ENCODE measurements around the gene TAS2R5.
"Not testable (repeated sequence)": the region's sequence is repeated elsewhere in the genome, so short reads cannot be mapped to it uniquely, and the experiment has no call there.

TAS2R5 gene

DNA sequence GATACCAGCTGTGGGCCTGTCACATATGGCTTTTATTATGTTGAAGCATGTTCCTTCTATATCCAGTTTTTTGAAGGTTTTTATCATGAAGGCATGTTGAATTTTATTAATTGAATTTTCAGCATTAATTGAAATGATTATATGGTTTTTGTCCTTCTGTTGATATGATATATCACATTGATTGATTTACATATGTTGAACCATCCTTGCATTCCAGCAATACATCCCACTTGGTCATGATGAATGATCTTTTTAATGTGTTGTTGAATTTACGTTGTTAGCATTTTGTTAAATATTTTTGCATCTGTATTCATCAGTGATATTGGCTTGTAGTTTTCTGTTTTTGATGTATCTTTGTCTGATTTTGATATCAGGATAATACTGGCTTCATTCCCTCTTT is 30.1 kb downstream of the TAS2R5 start:
- H3K9me3 ChIP-seq (ENCODE audit: low read length) = no peaks in the 10 kb centered on the region
- H3K4me2 ChIP-seq (ENCODE audit: low read length) = no peak overlapping the region
- H3K27me3 ChIP-seq (ENCODE audit: insufficient read depth, low read length) = no peaks in the 10 kb centered on the region
- no peak overlapping the region for H3K4me3 ChIP-seq (ENCODE audit: low read depth, low read length, poor library complexity, severe bottlenecking)
- no peak overlapping the region for H3K27ac ChIP-seq (ENCODE audit: low read depth, low read length, poor library complexity, severe bottlenecking)
- no peaks in the 10 kb centered on the region for H3K4me1 ChIP-seq (ENCODE audit: insufficient read depth, low read length, severe bottlenecking)
- no peak overlapping the region for H3K9ac ChIP-seq (ENCODE audit: low read length)
- TF ChIP-seq EZH2 (IDR thresholded peaks at IDR 0.05; ENCODE audit: borderline replicate concordance, low read length) = no peak
- no peaks in the 10 kb centered on the region for H3K36me3 ChIP-seq (ENCODE audit: insufficient read depth, low read length)
- no peaks in the 10 kb centered on the region for H3K79me2 ChIP-seq (ENCODE audit: insufficient read depth, low read length)
- no peak overlapping the region for H2AFZ ChIP-seq (ENCODE audit: low read length)
- no peaks in the 10 kb centered on the region for H4K20me1 ChIP-seq (ENCODE audit: insufficient read depth, low read length)
- H3F3A ChIP-seq (ENCODE audit: insufficient read depth, low read length) = no peaks in the 10 kb centered on the region
- H3K9me2 ChIP-seq (ENCODE audit: low read depth, low read length) = no peaks in the 10 kb centered on the region

DNA sequence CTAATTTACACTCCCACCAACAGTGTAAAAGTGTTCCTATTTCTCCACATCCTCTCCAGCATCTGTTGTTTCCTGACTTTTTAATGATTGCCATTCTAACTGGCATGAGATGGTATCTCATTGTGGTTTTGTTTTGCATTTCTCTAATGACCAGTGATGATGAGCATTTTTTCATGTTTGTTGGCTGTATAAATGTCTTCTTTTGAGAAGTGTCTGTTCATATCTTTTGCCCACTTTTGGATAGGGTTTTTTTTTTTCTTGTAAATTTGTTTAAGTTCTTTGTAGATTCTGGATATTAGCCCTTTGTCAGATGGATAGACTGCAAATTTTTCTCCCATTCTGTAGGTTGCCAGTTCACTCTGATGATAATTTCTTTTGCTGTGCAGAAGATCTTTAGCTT is 32.4 kb downstream of the TAS2R5 start:
- not testable (repeated sequence) for H3K9me3 ChIP-seq (ENCODE audit: low read length); H3K9ac ChIP-seq (ENCODE audit: low read length); H3K4me2 ChIP-seq (ENCODE audit: low read length); H3K27me3 ChIP-seq (ENCODE audit: insufficient read depth, low read length); H3K79me2 ChIP-seq (ENCODE audit: insufficient read depth, low read length); H3K27ac ChIP-seq (ENCODE audit: low read depth, low read length, poor library complexity, severe bottlenecking); H3K4me1 ChIP-seq (ENCODE audit: insufficient read depth, low read length, severe bottlenecking); H3F3A ChIP-seq (ENCODE audit: insufficient read depth, low read length); H3K36me3 ChIP-seq (ENCODE audit: insufficient read depth, low read length); H3K9me2 ChIP-seq (ENCODE audit: low read depth, low read length); H3K4me3 ChIP-seq (ENCODE audit: low read depth, low read length, poor library complexity, severe bottlenecking); H4K20me1 ChIP-seq (ENCODE audit: insufficient read depth, low read length); H2AFZ ChIP-seq (ENCODE audit: low read length)

DNA sequence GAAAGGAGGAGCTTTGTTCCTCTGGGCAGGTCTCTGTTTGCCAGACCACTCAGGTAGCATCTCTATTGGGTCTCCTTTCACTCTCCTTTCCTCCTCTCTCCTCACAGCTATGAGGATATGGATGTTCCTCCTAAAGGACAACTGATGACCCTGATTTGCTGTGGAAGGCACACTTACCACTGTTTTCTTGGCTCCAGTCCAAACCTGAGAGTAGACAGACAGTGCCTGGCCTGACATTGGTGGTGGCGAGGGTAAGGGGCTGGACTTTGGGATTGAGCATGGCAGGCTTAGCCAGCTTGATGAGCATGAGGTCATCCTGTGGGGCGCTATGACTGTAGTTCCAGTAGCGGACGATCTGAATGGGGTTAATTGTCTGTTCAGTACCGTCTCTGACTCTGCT is 47.7 kb downstream of the TAS2R5 start:
- H3K36me3 ChIP-seq (ENCODE audit: insufficient read depth, low read length) = no peaks in the 10 kb centered on the region
- H3K79me2 ChIP-seq (ENCODE audit: insufficient read depth, low read length) = no peaks in the 10 kb centered on the region
- no peaks in the 10 kb centered on the region for H4K20me1 ChIP-seq (ENCODE audit: insufficient read depth, low read length)
- TF ChIP-seq EZH2 (IDR thresholded peaks at IDR 0.05; ENCODE audit: borderline replicate concordance, low read length) = no peak
- no peak overlapping the region for H3K4me2 ChIP-seq (ENCODE audit: low read length)
- no peaks in the 10 kb centered on the region for H3K9me3 ChIP-seq (ENCODE audit: low read length)
- H3K4me3 ChIP-seq (ENCODE audit: low read depth, low read length, poor library complexity, severe bottlenecking) = no peak overlapping the region
- no peak overlapping the region for H3K27ac ChIP-seq (ENCODE audit: low read depth, low read length, poor library complexity, severe bottlenecking)
- no peaks in the 10 kb centered on the region for H3K27me3 ChIP-seq (ENCODE audit: insufficient read depth, low read length)
- H3K9ac ChIP-seq (ENCODE audit: low read length) = no peak overlapping the region
- no peaks in the 10 kb centered on the region for H3K9me2 ChIP-seq (ENCODE audit: low read depth, low read length)
- H3K4me1 ChIP-seq (ENCODE audit: insufficient read depth, low read length, severe bottlenecking) = no peaks in the 10 kb centered on the region
- H3F3A ChIP-seq (ENCODE audit: insufficient read depth, low read length) = no peaks in the 10 kb centered on the region
- H2AFZ ChIP-seq (ENCODE audit: low read length) = no peak overlapping the region

DNA sequence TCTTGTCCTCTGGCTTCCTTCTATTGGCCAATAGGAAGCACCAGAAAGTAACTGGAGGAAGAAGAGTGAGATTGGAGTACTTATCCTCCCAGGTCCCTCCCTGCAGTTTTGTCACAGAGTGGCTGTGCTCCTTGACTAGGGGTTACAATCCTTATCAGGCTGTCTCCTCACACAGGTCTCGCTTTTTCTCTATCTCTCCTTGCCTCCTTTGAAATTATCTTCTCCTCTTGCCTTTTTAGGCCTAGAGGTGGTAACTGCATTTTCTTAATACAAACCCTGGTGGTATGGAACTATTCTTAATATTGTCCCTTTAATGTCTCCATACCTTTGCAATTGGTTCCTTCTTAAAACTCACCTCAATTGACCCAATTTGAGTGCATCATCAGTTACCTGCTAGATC is 48.6 kb downstream of the TAS2R5 start:
- no peaks in the 10 kb centered on the region for H3K79me2 ChIP-seq (ENCODE audit: insufficient read depth, low read length)
- H2AFZ ChIP-seq (ENCODE audit: low read length) = no peak overlapping the region
- H3K4me2 ChIP-seq (ENCODE audit: low read length) = no peak overlapping the region
- H3K9ac ChIP-seq (ENCODE audit: low read length) = no peak overlapping the region
- H3K36me3 ChIP-seq (ENCODE audit: insufficient read depth, low read length) = no peaks in the 10 kb centered on the region
- no peak overlapping the region for H3K4me3 ChIP-seq (ENCODE audit: low read depth, low read length, poor library complexity, severe bottlenecking)
- TF ChIP-seq EZH2 (IDR thresholded peaks at IDR 0.05; ENCODE audit: borderline replicate concordance, low read length) = no peak
- TF ChIP-seq, protein P1, sequence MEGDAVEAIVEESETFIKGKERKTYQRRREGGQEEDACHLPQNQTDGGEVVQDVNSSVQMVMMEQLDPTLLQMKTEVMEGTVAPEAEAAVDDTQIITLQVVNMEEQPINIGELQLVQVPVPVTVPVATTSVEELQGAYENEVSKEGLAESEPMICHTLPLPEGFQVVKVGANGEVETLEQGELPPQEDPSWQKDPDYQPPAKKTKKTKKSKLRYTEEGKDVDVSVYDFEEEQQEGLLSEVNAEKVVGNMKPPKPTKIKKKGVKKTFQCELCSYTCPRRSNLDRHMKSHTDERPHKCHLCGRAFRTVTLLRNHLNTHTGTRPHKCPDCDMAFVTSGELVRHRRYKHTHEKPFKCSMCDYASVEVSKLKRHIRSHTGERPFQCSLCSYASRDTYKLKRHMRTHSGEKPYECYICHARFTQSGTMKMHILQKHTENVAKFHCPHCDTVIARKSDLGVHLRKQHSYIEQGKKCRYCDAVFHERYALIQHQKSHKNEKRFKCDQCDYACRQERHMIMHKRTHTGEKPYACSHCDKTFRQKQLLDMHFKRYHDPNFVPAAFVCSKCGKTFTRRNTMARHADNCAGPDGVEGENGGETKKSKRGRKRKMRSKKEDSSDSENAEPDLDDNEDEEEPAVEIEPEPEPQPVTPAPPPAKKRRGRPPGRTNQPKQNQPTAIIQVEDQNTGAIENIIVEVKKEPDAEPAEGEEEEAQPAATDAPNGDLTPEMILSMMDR (IDR thresholded peaks at IDR 0.05; ENCODE audit: low read length) = no peak
- H3K27me3 ChIP-seq (ENCODE audit: insufficient read depth, low read length) = no peaks in the 10 kb centered on the region
- no peaks in the 10 kb centered on the region for H3K4me1 ChIP-seq (ENCODE audit: insufficient read depth, low read length, severe bottlenecking)
- H3K9me3 ChIP-seq (ENCODE audit: low read length) = no peaks in the 10 kb centered on the region
- H3K27ac ChIP-seq (ENCODE audit: low read depth, low read length, poor library complexity, severe bottlenecking) = no peak overlapping the region
- H4K20me1 ChIP-seq (ENCODE audit: insufficient read depth, low read length) = no peaks in the 10 kb centered on the region
- H3K9me2 ChIP-seq (ENCODE audit: low read depth, low read length) = no peaks in the 10 kb centered on the region
- no peaks in the 10 kb centered on the region for H3F3A ChIP-seq (ENCODE audit: insufficient read depth, low read length)

DNA sequence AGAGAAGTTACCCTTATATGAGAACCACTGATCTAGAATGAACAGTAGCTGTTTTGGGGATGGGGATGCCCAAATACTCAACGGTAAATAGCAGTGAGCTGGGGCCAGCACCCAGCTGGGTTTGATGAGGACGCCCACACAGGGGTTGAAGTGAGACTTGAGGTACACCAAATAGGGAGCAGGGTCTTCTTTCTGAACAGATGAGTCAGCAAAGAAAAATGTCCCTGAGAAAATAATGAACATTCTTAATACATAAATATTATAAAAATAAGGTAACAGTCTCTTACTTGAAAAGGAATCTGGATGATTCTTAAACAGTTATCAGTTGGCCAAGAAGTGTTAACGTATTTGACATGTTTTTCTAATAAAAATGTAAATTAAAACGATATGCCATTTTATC is 49.2 kb downstream of the TAS2R5 start:
- Histone ChIP-seq H3K27me3 (ENCODE audit: insufficient read depth, low read length) (no peaks in the 10 kb centered on the region), H3K9ac (ENCODE audit: low read length) (no peak overlapping the region), H2AFZ (ENCODE audit: low read length) (no peak overlapping the region), H3K27ac (ENCODE audit: low read depth, low read length, poor library complexity, severe bottlenecking) (no peak overlapping the region), H3K4me2 (ENCODE audit: low read length) (no peak overlapping the region), H3K4me1 (ENCODE audit: insufficient read depth, low read length, severe bottlenecking) (no peaks in the 10 kb centered on the region), H3K79me2 (ENCODE audit: insufficient read depth, low read length) (no peaks in the 10 kb centered on the region), H3K4me3 (ENCODE audit: low read depth, low read length, poor library complexity, severe bottlenecking) (no peak overlapping the region), H3F3A (ENCODE audit: insufficient read depth, low read length) (no peaks in the 10 kb centered on the region), H4K20me1 (ENCODE audit: insufficient read depth, low read length) (no peaks in the 10 kb centered on the region), H3K9me3 (ENCODE audit: low read length) (no peaks in the 10 kb centered on the region), H3K9me2 (ENCODE audit: low read depth, low read length) (no peaks in the 10 kb centered on the region), H3K36me3 (ENCODE audit: insufficient read depth, low read length) (no peaks in the 10 kb centered on the region)
- TF ChIP-seq, protein P1 (IDR thresholded peaks at IDR 0.05; ENCODE audit: low read length) = no peak
- TF ChIP-seq EZH2 (IDR thresholded peaks at IDR 0.05; ENCODE audit: borderline replicate concordance, low read length) = no peak

Measured in OCI-LY1 (cell line).